Upper lobe of left lung (tissue), 6 donors: ENCODE results near the gene IFT88. TPM values are rescaled to one million over a fixed set of nuclear protein-coding genes. Genes with fewer than 3 reads are reported as not detected.

Experiments used
- ATAC-seq, 2 donors: fragments of 200-7000 bp; cut with Tn5 transposase; one replicate each; pipeline ENCODE4 v1.9.1; 2022; ENCODE audit warnings: mild to moderate bottlenecking in 2 of 2, moderate library complexity in 2 of 2; ENCODE audit not compliant: low FRiP score in 2 of 2
- DNase-seq, 2 donors: peaks; one replicate each; pipeline ENCODE4 v3.0.0-alpha.2; 2019 to 2020
- H3K27ac ChIP-seq, 4 donors: fragments of 200-600 bp; sonication (generic); one replicate each; pipeline ENCODE4 v1.5.1; 2016 to 2019
- H3K27me3 ChIP-seq, 4 donors: fragments of 200-600 bp; sonication (generic); one replicate each; pipeline ENCODE4 v1.5.1; 2017 to 2019
- H3K36me3 ChIP-seq, 4 donors: fragments of 200-600 bp; sonication (generic); one replicate each; pipeline ENCODE4 v1.5.1; 2016 to 2019
- H3K4me1 ChIP-seq, 4 donors: fragments of 200-600 bp; sonication (generic); one replicate each; pipeline ENCODE4 v1.5.1; 2018 to 2019
- H3K4me3 ChIP-seq, 4 donors: fragments of 200-600 bp; sonication (generic); one replicate each; pipeline ENCODE4 v1.5.1; 2017 to 2019; ENCODE audit warnings: mild to moderate bottlenecking in 2 of 4, moderate library complexity in 1 of 4
- H3K9me3 ChIP-seq, 4 donors: fragments of 200-600 bp; sonication (generic); one replicate each; pipeline ENCODE4 v1.5.1; 2018 to 2019
- CTCF ChIP-seq, 6 experiments: fragments of 450-650 bp in 4 of 6; fragments of 200-600 bp in 2 of 6; sonication (generic) in 2 of 6; IDR thresholded peaks; one replicate each; pipeline ENCODE4 v1.5.1; 2016 to 2019; ENCODE audit warnings: antibody characterized with exemption in 6 of 6
- EP300 ChIP-seq, 4 donors: sonication (generic); formaldehyde crosslinking; IDR thresholded peaks; one replicate each; pipeline ENCODE4 v1.5.1; 2017; ENCODE audit warnings: antibody characterized with exemption in 4 of 4, control low read depth in 2 of 4
- POLR2A ChIP-seq, 4 donors: fragments of 450-650 bp; IDR thresholded peaks; one replicate each; pipeline ENCODE4 v1.5.1; 2016 to 2017; ENCODE audit warnings: antibody characterized with exemption in 4 of 4, mild to moderate bottlenecking in 2 of 4
- POLR2AphosphoS5 ChIP-seq, 2 donors: sonication (generic); formaldehyde crosslinking; IDR thresholded peaks; one replicate each; pipeline ENCODE4 v1.5.1; 2017; ENCODE audit warnings: antibody characterized with exemption in 2 of 2
- WGBS, 2 donors: methylation state at CpG; one replicate each; pipeline ENCODE4 v1.1.5; 2017 to 2018; 5-methylcytosine and 5-hydroxymethylcytosine counted together
- total RNA-seq, 6 donors: library from RNA; depleted of rRNA in 4 of 6; stranded (reverse); fragments of >200 nt in 4 of 6; gene quantifications; one replicate each; pipeline versions ENCODE4 v1.1.0 to v1.2.1, GENCODE V29; 2016 to 2021
- donor health status: DM: no; HTN: no; CAD: no; lungs with moderate emphysema.
- donor health status: DM: no; HTN: yes; CAD: no; lungs with severe emphysema.

The IFT88 gene
- total RNA-seq, 6 donors from 2014 or later, result 5.5 to 55.5 (median 15.5) TPM

- no peaks in the 10 kb centered on the region for H3K36me3 ChIP-seq
- DNase-seq, result peak in 1 of 2 donors; percentile 44
These were observed 41.8 kb upstream of the IFT88 start for GRCh38 chr13:20525144-20525600.

GRCh38 chr13:20525601-20526544 lies 41.1 kb upstream of the IFT88 start, which contains the start of gene CRYL1:
TSS of gene CRYL1 (minus strand) at chr13:20525857. CDS start at chr13:20525794, 63 bp downstream.
- Histone ChIP-seq H3K36me3 (no peaks in the 10 kb centered on the region), H3K27me3 (no peaks in the 10 kb centered on the region), H3K4me1 (peaks cover 8 to 18% (median 16%) of the 10 kb centered on the region in 4 donors), H3K27ac (peak within 1 kb of the TSS; percentile 84 to 95 (median 90)), H3K9me3 (no peaks in the 10 kb centered on the region), H3K4me3 (peak within 1 kb of the TSS; percentile 69 to 96 (median 89))
- WGBS, 2 donors, result 0% methylated on average over 15 to 50 of the region's 89 CpGs
- peak; percentile 88 to 97 for DNase-seq
- TF ChIP-seq CTCF (IDR thresholded peaks at IDR 0.05), result peak in 1 of 6 experiments; percentile 4
- TF ChIP-seq POLR2AphosphoS5 (IDR thresholded peaks at IDR 0.05), result peak; percentile 71 to 84
- TF ChIP-seq POLR2A (IDR thresholded peaks at IDR 0.05), result peak in 3 of 4 donors; percentile 8 to 81 (median 69)
- peak in 2 of 4 donors; percentile 70 to 77 for TF ChIP-seq EP300 (IDR thresholded peaks at IDR 0.05)
- ATAC-seq, result peak; percentile 91 to 98

More at GRCh38 chr13:20525144-20525600, 41.8 kb upstream of the IFT88 start:
- Histone ChIP-seq H3K9me3 (no peaks in the 10 kb centered on the region), H3K4me1 (peaks cover 8 to 18% (median 16%) of the 10 kb centered on the region in 4 donors), H3K4me3 (peak overlapping the region; percentile 69 to 96 (median 89)), H3K27me3 (no peaks in the 10 kb centered on the region), H3K27ac (peak overlapping the region; percentile 84 to 95 (median 90))
- TF ChIP-seq CTCF (IDR thresholded peaks at IDR 0.05) (peak in 1 of 6 experiments; percentile 10), POLR2AphosphoS5 (IDR thresholded peaks at IDR 0.05) (no peak)
- peak; percentile 3 to 31 for ATAC-seq
- WGBS, 2 donors, result 3 to 20% methylated on average over 1 to 23 of the region's 37 CpGs

- peaks cover 8 to 18% (median 16%) of the 10 kb centered on the region in 4 donors for H3K4me1 ChIP-seq
- H3K9me3 ChIP-seq, result no peaks in the 10 kb centered on the region
- no peaks in the 10 kb centered on the region for H3K27me3 ChIP-seq
- DNase-seq (no peak), ATAC-seq (no peak)
- peak overlapping the region in 3 of 4 donors; percentile 86 to 96 (median 92) for H3K4me3 ChIP-seq
- no peaks in the 10 kb centered on the region for H3K36me3 ChIP-seq
- TF ChIP-seq CTCF (IDR thresholded peaks at IDR 0.05), result no peak
- no peak for TF ChIP-seq EP300 (IDR thresholded peaks at IDR 0.05)
- no peak for TF ChIP-seq POLR2AphosphoS5 (IDR thresholded peaks at IDR 0.05)
- no peak for TF ChIP-seq POLR2A (IDR thresholded peaks at IDR 0.05)
- WGBS, 2 donors, result 38 to 50% methylated on average over 6 of the region's 6 CpGs
- peak overlapping the region; percentile 84 to 95 (median 90) for H3K27ac ChIP-seq
These were observed 40.3 kb upstream of the IFT88 start for GRCh38 chr13:20526664-20527063.

- Histone ChIP-seq H3K36me3 (no peaks in the 10 kb centered on the region), H3K27ac (no peak overlapping the region), H3K9me3 (no peaks in the 10 kb centered on the region), H3K4me1 (peaks cover 8 to 18% (median 16%) of the 10 kb centered on the region in 4 donors), H3K27me3 (no peaks in the 10 kb centered on the region), H3K4me3 (no peak overlapping the region)
- 83 to 85% methylated on average over 2 of the region's 2 CpGs for WGBS, 2 donors
- DNase-seq, result no peak
- TF ChIP-seq EP300 (IDR thresholded peaks at IDR 0.05), result no peak
- TF ChIP-seq POLR2A (IDR thresholded peaks at IDR 0.05), result no peak
- no peak for TF ChIP-seq POLR2AphosphoS5 (IDR thresholded peaks at IDR 0.05)
- TF ChIP-seq CTCF (IDR thresholded peaks at IDR 0.05), result no peak
- ATAC-seq, result no peak
These were observed 38.5 kb upstream of the IFT88 start for GRCh38 chr13:20528452-20528851.
